HCT116 (cell line): ENCODE results near the gene P2RX6. TPM values are rescaled to one million over a fixed set of nuclear protein-coding genes. Genes with fewer than 3 reads are reported as not detected.

Source experiments
- ATAC-seq: fragments of 200-7000 bp; cut with Tn5 transposase; 2 replicates; pipeline ENCODE4 v1.9.1; 2020; ENCODE audit warnings: mild to moderate bottlenecking, moderate library complexity
- BruUV-seq: library from RNA; stranded (reverse); fragments of 400-500 nt; replicated peaks from 2 replicates; lab custom pipeline; 2021; lab: Mats Ljungman, UMichigan
- CTCF ChIA-PET: fragments of 300-600 bp; sonication (Branson Sonifier 250); formaldehyde crosslinking; loops from one replicate; lab custom pipeline; 2021; ENCODE audit warnings: antibody characterized with exemption; lab: Charles Lee
- POLR2A ChIA-PET: fragments of 300-600, 350-600 bp; sonication (Branson Sonifier 250); formaldehyde crosslinking; loops from one replicate; lab custom pipeline; 2021; ENCODE audit warnings: antibody characterized with exemption; lab: Charles Lee
- RAD21 ChIA-PET, 2 experiments: fragments of 300-600 bp; sonication (Branson Sonifier 250); formaldehyde crosslinking; loops; one replicate each; lab custom pipeline; 2023; ENCODE audit warnings: low total read pairs in 2 of 2; ENCODE audit not compliant: uncharacterized antibody in 2 of 2, unreplicated experiment in 2 of 2, low non-redundant PET in 1 of 2; lab: Charles Lee
- DNase-seq: peaks from one replicate; pipeline ENCODE4 v3.0.0-alpha.2; 2010; ENCODE audit warnings: low read depth, low spot score
- H2AFZ ChIP-seq: fragments of 200-600 bp; shearing (Covaris generic), sonication (generic); 2 replicates; pipeline ENCODE4 v1.6.1; 2017; ENCODE audit warnings: low read depth, mixed run types, mixed read lengths, antibody characterized with exemption, low read length; ENCODE audit not compliant: poor library complexity, severe bottlenecking
- H3K27ac ChIP-seq: 2 replicates; pipeline ENCODE4 v1.5.1; 2012; ENCODE audit warnings: low read depth, low read length
- H3K27me3 ChIP-seq: fragments of 200-600 bp; sonication (generic); 2 replicates; pipeline ENCODE4 v1.6.1; 2016; ENCODE audit warnings: mixed run types, low read length, mixed read lengths; ENCODE audit not compliant: insufficient read depth
- H3K36me3 ChIP-seq, 2 experiments: fragments of 200-500 bp in 1 of 2; fragments of 200-600 bp in 1 of 2; sonication (Bioruptor generic) in 1 of 2; sonication (generic) in 1 of 2; 2 replicates each; pipeline versions ENCODE4 v1.5.1 to v1.6.1; 2014 to 2016; ENCODE audit warnings: low read length in 2 of 2, inconsistent platforms in 1 of 2, mixed read lengths in 1 of 2, mixed run types in 1 of 2; ENCODE audit not compliant: insufficient read depth in 2 of 2, control insufficient read depth in 1 of 2
- H3K4me1 ChIP-seq, 2 experiments: fragments of 200-600 bp in 1 of 2; sonication (generic) in 1 of 2; 2 replicates each; pipeline versions ENCODE4 v1.5.1 to v1.6.1; 2012 to 2017; ENCODE audit warnings: low read length in 2 of 2, inconsistent platforms in 1 of 2, mild to moderate bottlenecking in 1 of 2, mixed read lengths in 1 of 2, mixed run types in 1 of 2, moderate library complexity in 1 of 2; ENCODE audit not compliant: insufficient read depth in 2 of 2, control insufficient read depth in 1 of 2
- H3K4me2 ChIP-seq: fragments of 200-600 bp; sonication (generic); 2 replicates; pipeline ENCODE4 v1.6.1; 2017; ENCODE audit warnings: mixed run types, low read length, mixed read lengths
- H3K4me3 ChIP-seq, 2 experiments: fragments of 200-600 bp in 1 of 2; sonication (generic) in 1 of 2; replicated peaks in 1 of 2; 2 replicates each; pipeline ENCODE4 v1.5.1; 2011 to 2016; ENCODE audit warnings: low read length in 2 of 2, control low read depth in 1 of 2, low read depth in 1 of 2, mild to moderate bottlenecking in 1 of 2, mixed read lengths in 1 of 2, mixed run types in 1 of 2
- H3K79me2 ChIP-seq: fragments of 200-600 bp; sonication (generic); 2 replicates; pipeline ENCODE4 v1.6.1; 2017; ENCODE audit warnings: mild to moderate bottlenecking, mixed run types, low read length, moderate library complexity, mixed read lengths; ENCODE audit not compliant: insufficient read depth
- H3K9ac ChIP-seq: fragments of 200-600 bp; sonication (generic); 2 replicates; pipeline ENCODE4 v1.6.1; 2016; ENCODE audit warnings: low read length, mixed read lengths
- H3K9me2 ChIP-seq: fragments of 200-600 bp; sonication (generic), shearing (Covaris generic); 2 replicates; pipeline ENCODE4 v1.6.1; 2017; ENCODE audit warnings: mixed run types, mild to moderate bottlenecking, moderate library complexity; ENCODE audit not compliant: insufficient read depth
- H3K9me3 ChIP-seq, 2 experiments: fragments of 200-500 bp in 1 of 2; fragments of 200-600 bp in 1 of 2; sonication (Bioruptor generic) in 1 of 2; sonication (generic) in 1 of 2; 2 replicates each; pipeline ENCODE4 v1.6.1; 2014 to 2017; ENCODE audit warnings: low read length in 2 of 2, mixed read lengths in 2 of 2, inconsistent platforms in 1 of 2, low read depth in 1 of 2, mild to moderate bottlenecking in 1 of 2, mixed run types in 1 of 2, moderate library complexity in 1 of 2; ENCODE audit not compliant: control insufficient read depth in 1 of 2, insufficient read depth in 1 of 2
- H4K20me1 ChIP-seq: fragments of 200-600 bp; sonication (generic), shearing (Covaris generic); 2 replicates; pipeline ENCODE4 v1.6.1; 2017; ENCODE audit warnings: mixed run types, mild to moderate bottlenecking, moderate library complexity; ENCODE audit not compliant: insufficient read depth
- CBX3 ChIP-seq: IDR thresholded peaks from 2 replicates; pipeline ENCODE4 v1.6.1; 2012; ENCODE audit warnings: low read depth
- CTCF ChIP-seq, 3 experiments: fragments of 200-600 bp in 1 of 3; sonication (generic) in 1 of 3; IDR thresholded peaks in 2 of 3; conservative IDR thresholded peaks in 1 of 3; 2 replicates each; pipeline ENCODE4 v1.5.1; 2012 to 2017; ENCODE audit warnings: low read depth in 2 of 3, low read length in 2 of 3, antibody characterized with exemption in 1 of 3, borderline replicate concordance in 1 of 3, control low read depth in 1 of 3, mild to moderate bottlenecking in 1 of 3, mixed read lengths in 1 of 3, mixed run types in 1 of 3, moderate library complexity in 1 of 3; ENCODE audit not compliant: insufficient read depth in 1 of 3
- EGR1 ChIP-seq: IDR thresholded peaks from 2 replicates; pipeline ENCODE4 v1.6.1; 2012; ENCODE audit warnings: low read depth
- EZH2 ChIP-seq: fragments of 200-600 bp; sonication (generic); IDR thresholded peaks from 2 replicates; pipeline ENCODE4 v1.6.1; 2017; ENCODE audit warnings: antibody characterized with exemption, mixed run types
- YY1 ChIP-seq: IDR thresholded peaks from 2 replicates; pipeline ENCODE4 v1.6.1; 2011; ENCODE audit warnings: low read length, low read depth, moderate library complexity, mild to moderate bottlenecking; ENCODE audit not compliant: insufficient replicate concordance; ENCODE audit errors: extremely low read depth
- ZBTB33 ChIP-seq: IDR thresholded peaks from 2 replicates; pipeline ENCODE4 v1.6.1; 2011; ENCODE audit warnings: mild to moderate bottlenecking, low read length, moderate library complexity; ENCODE audit not compliant: insufficient replicate concordance; ENCODE audit errors: extremely low read depth
- intact Hi-C: fragments of 100-400 bp; cut with micrococcal nuclease; formaldehyde crosslinking; loops from 2 replicates; pipeline ENCODE4 v1.10.0; 2022
- total RNA-seq: library from RNA; stranded (reverse); gene quantifications from one replicate; pipeline ENCODE4 v1.2.1, GENCODE V29; 2021; ENCODE audit not compliant: unreplicated experiment

P2RX6 gene
- total RNA-seq, 1 experiment from 2014 or later, result 0.20 TPM

GRCh38 chr22:20999350-21000206, 15.4 kb upstream of the P2RX6 start:
- Histone ChIP-seq H3K4me2 (peak overlapping the region; percentile 86; the same call in 1 of the 2 replicates), H2AFZ (no peak overlapping the region), H4K20me1 (no peaks in the 10 kb centered on the region), H3K27ac (peak overlapping the region; percentile 97; the same call in 1 of the 2 replicates), H3K9ac (0 out of 2 replicates have a peak overlapping the region, but pooled peaks have one; percentile 95), H3K9me2 (no peaks in the 10 kb centered on the region), H3K4me1 (peaks cover 17 to 28% of the 10 kb centered on the region in 2 experiments), H3K79me2 (peaks cover 38% of the 10 kb centered on the region), H3K36me3 (peaks cover 3 to 11% of the 10 kb centered on the region in 2 experiments; a peak in 3 of 4 replicates), H3K4me3 (no peak overlapping the region), H3K9me3 (no peaks in the 10 kb centered on the region), H3K27me3 (no peaks in the 10 kb centered on the region)
- ChIA-PET CTCF (interaction anchor here (0.5 to 1.4 kb wide), 2 partner anchors 114 to 494 kb away, joined by 3 read pairs; no protein-coding TSS in a partner anchor), POLR2A (interaction anchor here (0.7 kb wide), 1 partner anchor 103 kb away, joined by 4 read pairs; no protein-coding TSS in a partner anchor), RAD21 (interaction anchor here in 1 of 2 experiments (0.6 kb wide), 1 partner anchor 13 kb away, joined by 3 read pairs; no protein-coding TSS in a partner anchor)
- intact Hi-C loops, result no loop called here
- DNase-seq (no peak), ATAC-seq (no peak)
- no peak for TF ChIP-seq EGR1
- no peak for TF ChIP-seq CTCF (IDR thresholded peaks at IDR 0.05 in 2 of 3, conservative IDR thresholded peaks at IDR 0.05 in 1 of 3; ENCODE audit: borderline replicate concordance in 1 of 3, insufficient read depth in 1 of 3, low read depth in 2 of 3, low read length in 2 of 3)
- TF ChIP-seq CBX3, result no peak
- no peak for TF ChIP-seq EZH2
- TF ChIP-seq ZBTB33, result no peak
- TF ChIP-seq YY1, result no peak
- BruUV-seq, result no TSS peak
